Natural killer cell (primary cell): ENCODE data around the gene ISYNA1. TPM values are rescaled to one million over a fixed set of nuclear protein-coding genes. Genes with fewer than 3 reads are reported as not detected.
A peak's percentile ranks its signal among the peaks of the same experiment; 100 is the strongest.

Experiments used
- ATAC-seq, 3 donors: fragments of 150-1000 bp in 2 of 3; fragments of 200-7000 bp in 1 of 3; cut with Tn5 transposase; 1 replicate in 1 of 3; 2 replicates in 2 of 3; pipeline ENCODE4 v1.10.0; 2021; ENCODE audit warnings: mild to moderate bottlenecking in 2 of 3, moderate library complexity in 2 of 3
- DNase-seq, 2 donors: peaks; one replicate each; pipeline versions ENCODE4 v3.0.0 to v3.0.0-alpha.2; 2013 to 2021; ENCODE audit warnings: mixed read lengths in 1 of 2
- H3K27ac ChIP-seq: one replicate; pipeline ENCODE4 v1.5.1; 2013; ENCODE audit warnings: mild to moderate bottlenecking, low read length
- H3K27me3 ChIP-seq: one replicate; pipeline ENCODE4 v1.6.1; 2013; ENCODE audit warnings: low read length; ENCODE audit not compliant: control insufficient read depth, insufficient read depth
- H3K36me3 ChIP-seq: one replicate; pipeline ENCODE4 v1.6.1; 2013; ENCODE audit warnings: low read length; ENCODE audit not compliant: control insufficient read depth, insufficient read depth
- H3K4me1 ChIP-seq: one replicate; pipeline ENCODE4 v1.6.1; 2013; ENCODE audit warnings: low read length; ENCODE audit not compliant: control insufficient read depth, insufficient read depth
- H3K4me3 ChIP-seq: one replicate; pipeline ENCODE4 v1.5.1; 2013; ENCODE audit warnings: low read length
- H3K9me3 ChIP-seq: one replicate; pipeline ENCODE4 v1.6.1; 2013; ENCODE audit warnings: low read length; ENCODE audit not compliant: control insufficient read depth, insufficient read depth
- H3K27ac Mint-ChIP-seq, 2 donors: one replicate each; pipeline ENCODE4 v1.8.0; 2022; ENCODE audit warnings: mild to moderate bottlenecking in 2 of 2, mixed read lengths in 2 of 2, moderate library complexity in 1 of 2
- H3K27me3 Mint-ChIP-seq, 2 donors: one replicate each; pipeline ENCODE4 v1.8.0; 2022; ENCODE audit warnings: low read depth in 2 of 2, mixed read lengths in 2 of 2
- H3K36me3 Mint-ChIP-seq: one replicate; pipeline ENCODE4 v1.8.0; 2022; ENCODE audit warnings: mixed read lengths
- H3K4me1 Mint-ChIP-seq, 2 donors: one replicate each; pipeline ENCODE4 v1.8.0; 2022; ENCODE audit warnings: mixed read lengths in 2 of 2
- H3K4me3 Mint-ChIP-seq: one replicate; pipeline ENCODE4 v1.8.0; 2022; ENCODE audit warnings: mild to moderate bottlenecking, moderate library complexity, mixed read lengths
- H3K9me3 Mint-ChIP-seq, 2 donors: one replicate each; pipeline ENCODE4 v1.8.0; 2022; ENCODE audit warnings: mixed read lengths in 2 of 2
- WGBS: methylation state at CpG from one replicate; pipeline ENCODE4 v1.1.7; 2013; ENCODE audit warnings: missing lambda C conversion rate; ENCODE audit not compliant: insufficient coverage; 5-methylcytosine and 5-hydroxymethylcytosine counted together
- intact Hi-C: fragments of 100-400 bp; cut with micrococcal nuclease; formaldehyde crosslinking; loops from one replicate; pipeline ENCODE4 v1.14.2; 2022
- total RNA-seq, 4 donors: library from RNA; stranded (reverse); fragments of 120-200 nt in 1 of 4; gene quantifications; one replicate each; pipeline versions ENCODE4 v1.2.3 to v1.2.4, GENCODE V29; 2013 to 2022
- TF ChIP-seq, protein P1 (sequence below): fragments of 200-600 bp; IDR thresholded peaks from one replicate; pipeline ENCODE4 v1.8.0; 2022; ENCODE audit warnings: antibody characterized with exemption

Gene ISYNA1
- total RNA-seq, 3 donors from 2014 or later (not counting 1 experiment from before 2014, with no cell fraction given): 39.7 to 53.6 (median 40.1) TPM

DNA sequence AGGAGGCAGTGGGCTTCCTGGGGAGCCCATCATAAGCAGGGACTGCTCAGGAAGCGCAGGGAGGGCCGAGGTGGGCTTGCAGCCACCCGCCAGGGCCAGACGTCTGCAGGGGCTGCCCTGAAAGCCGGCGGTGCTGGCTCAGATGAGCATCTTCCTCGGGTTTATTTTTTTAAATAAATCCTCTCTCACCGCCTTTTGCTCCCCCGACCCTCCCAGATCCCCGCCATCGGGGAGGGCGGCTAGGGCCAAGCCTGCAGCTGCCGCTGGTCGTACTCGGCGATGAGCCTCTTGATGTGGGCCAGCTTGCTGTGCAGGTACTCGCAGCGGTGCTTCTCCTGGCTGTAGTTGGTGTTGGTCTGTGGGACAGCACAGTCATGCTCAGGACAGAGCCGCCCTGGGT lies 6.6 kb upstream of the ISYNA1 start:
- TF ChIP-seq, protein P1, sequence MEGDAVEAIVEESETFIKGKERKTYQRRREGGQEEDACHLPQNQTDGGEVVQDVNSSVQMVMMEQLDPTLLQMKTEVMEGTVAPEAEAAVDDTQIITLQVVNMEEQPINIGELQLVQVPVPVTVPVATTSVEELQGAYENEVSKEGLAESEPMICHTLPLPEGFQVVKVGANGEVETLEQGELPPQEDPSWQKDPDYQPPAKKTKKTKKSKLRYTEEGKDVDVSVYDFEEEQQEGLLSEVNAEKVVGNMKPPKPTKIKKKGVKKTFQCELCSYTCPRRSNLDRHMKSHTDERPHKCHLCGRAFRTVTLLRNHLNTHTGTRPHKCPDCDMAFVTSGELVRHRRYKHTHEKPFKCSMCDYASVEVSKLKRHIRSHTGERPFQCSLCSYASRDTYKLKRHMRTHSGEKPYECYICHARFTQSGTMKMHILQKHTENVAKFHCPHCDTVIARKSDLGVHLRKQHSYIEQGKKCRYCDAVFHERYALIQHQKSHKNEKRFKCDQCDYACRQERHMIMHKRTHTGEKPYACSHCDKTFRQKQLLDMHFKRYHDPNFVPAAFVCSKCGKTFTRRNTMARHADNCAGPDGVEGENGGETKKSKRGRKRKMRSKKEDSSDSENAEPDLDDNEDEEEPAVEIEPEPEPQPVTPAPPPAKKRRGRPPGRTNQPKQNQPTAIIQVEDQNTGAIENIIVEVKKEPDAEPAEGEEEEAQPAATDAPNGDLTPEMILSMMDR: no peak
- Histone ChIP-seq H3K9me3 (peaks cover 8% of the 10 kb centered on the region), H3K36me3 (peaks cover 49% of the 10 kb centered on the region), H3K4me3 (no peak overlapping the region), H3K27me3 (no peaks in the 10 kb centered on the region), H3K4me1 (peaks cover 14% of the 10 kb centered on the region), H3K27ac (no peak overlapping the region)
- Mint-ChIP-seq H3K4me1 (peaks cover 15 to 34% of the 10 kb centered on the region in 2 donors), H3K27ac (no peak overlapping the region), H3K36me3 (no peaks in the 10 kb centered on the region), H3K4me3 (no peak overlapping the region), H3K9me3 (peaks cover 4% of the 10 kb centered on the region in 2 donors), H3K27me3 (no peaks in the 10 kb centered on the region)
- DNase-seq (no peak), ATAC-seq (no peak)
- WGBS: 95% methylated on average over 19 of the region's 19 CpGs
- intact Hi-C loops: no loop called here

DNA sequence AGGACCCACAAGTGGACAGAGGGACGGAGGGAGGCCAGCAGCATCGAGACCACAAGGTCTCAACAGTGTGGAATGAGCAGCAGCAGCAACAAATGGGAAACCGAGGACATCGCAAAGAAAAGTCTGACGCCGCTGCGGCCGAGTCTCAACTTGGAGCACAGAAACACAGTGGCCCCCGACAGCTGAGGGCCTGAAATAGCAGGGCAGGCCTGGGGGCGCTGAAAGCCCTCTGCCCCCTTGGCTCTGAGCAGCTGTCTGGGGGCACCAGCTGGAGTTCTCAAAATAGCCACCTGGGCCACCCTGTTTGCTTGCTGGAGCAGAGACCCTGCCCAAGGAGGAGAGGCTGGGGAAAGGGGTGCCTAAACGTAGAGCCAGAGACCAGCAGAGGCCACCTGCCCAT lies 5.9 kb upstream of the ISYNA1 start:
- ATAC-seq: no peak

DNA sequence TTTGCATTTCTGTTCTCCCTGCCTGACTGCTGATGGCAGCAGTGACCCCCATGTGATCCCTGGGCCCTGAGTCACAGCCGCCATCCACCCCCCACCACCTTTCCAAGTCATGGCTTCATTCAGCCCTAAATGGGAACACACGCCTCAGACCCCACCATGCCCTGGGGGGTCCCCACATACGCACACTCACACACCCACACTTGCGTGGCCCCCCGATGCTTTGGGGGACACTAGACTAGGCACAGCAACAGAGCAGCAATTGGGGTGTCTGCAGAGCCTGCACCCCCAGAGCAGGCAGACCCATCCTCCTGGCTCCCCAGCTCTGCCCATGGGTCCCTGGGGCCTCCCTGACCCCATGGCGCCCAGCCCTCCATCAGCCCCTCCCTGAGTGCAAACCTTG lies 5.5 kb upstream of the ISYNA1 start:
- H3K36me3 Mint-ChIP-seq: no peaks in the 10 kb centered on the region
- intact Hi-C loops: no loop called here
- H3K4me1 Mint-ChIP-seq: peaks cover 15 to 44% of the 10 kb centered on the region in 2 donors

More for the DNA sequence above, 5.9 kb upstream of the ISYNA1 start:
- peaks cover 4% of the 10 kb centered on the region in 2 donors for H3K9me3 Mint-ChIP-seq
- TF ChIP-seq, protein P1: no peak
- 94% methylated on average over 11 of the region's 11 CpGs for WGBS
- no peaks in the 10 kb centered on the region for H3K27me3 Mint-ChIP-seq
- peaks cover 42% of the 10 kb centered on the region for H3K36me3 ChIP-seq
- H3K27me3 ChIP-seq: no peaks in the 10 kb centered on the region
- no peaks in the 10 kb centered on the region for H3K36me3 Mint-ChIP-seq
- peaks cover 8% of the 10 kb centered on the region for H3K9me3 ChIP-seq
- no peak overlapping the region for H3K4me3 Mint-ChIP-seq
- H3K4me1 Mint-ChIP-seq: peaks cover 15 to 41% of the 10 kb centered on the region in 2 donors
- intact Hi-C loops: no loop called here
- H3K27ac ChIP-seq: no peak overlapping the region
- peak overlapping the region in 1 of 2 donors; percentile 98 for H3K27ac Mint-ChIP-seq
- H3K4me1 ChIP-seq: peaks cover 14% of the 10 kb centered on the region
- no peak for DNase-seq
- H3K4me3 ChIP-seq: no peak overlapping the region

More for the DNA sequence above, 5.5 kb upstream of the ISYNA1 start:
- H3K4me3 ChIP-seq: no peak overlapping the region
- TF ChIP-seq, protein P1: no peak
- Mint-ChIP-seq H3K4me3 (no peak overlapping the region), H3K27me3 (no peaks in the 10 kb centered on the region), H3K9me3 (peaks cover 4% of the 10 kb centered on the region in 2 donors), H3K27ac (peak overlapping the region in 1 of 2 donors; percentile 98)
- peaks cover 38% of the 10 kb centered on the region for H3K36me3 ChIP-seq
- H3K27me3 ChIP-seq: no peaks in the 10 kb centered on the region
- H3K4me1 ChIP-seq: peaks cover 16% of the 10 kb centered on the region
- no peak overlapping the region for H3K27ac ChIP-seq
- H3K9me3 ChIP-seq: peaks cover 8% of the 10 kb centered on the region
- DNase-seq (no peak), ATAC-seq (no peak)
- WGBS: 97% methylated on average over 6 of the region's 6 CpGs
